ENCODE results near the gene CHERP. TPM values are rescaled to one million over a fixed set of nuclear protein-coding genes. Genes with fewer than 3 reads are reported as not detected.

The CHERP gene
- total and polyA plus RNA-seq, 2 experiments from 2014 or later: 7.8 to 38.7 TPM

DNA sequence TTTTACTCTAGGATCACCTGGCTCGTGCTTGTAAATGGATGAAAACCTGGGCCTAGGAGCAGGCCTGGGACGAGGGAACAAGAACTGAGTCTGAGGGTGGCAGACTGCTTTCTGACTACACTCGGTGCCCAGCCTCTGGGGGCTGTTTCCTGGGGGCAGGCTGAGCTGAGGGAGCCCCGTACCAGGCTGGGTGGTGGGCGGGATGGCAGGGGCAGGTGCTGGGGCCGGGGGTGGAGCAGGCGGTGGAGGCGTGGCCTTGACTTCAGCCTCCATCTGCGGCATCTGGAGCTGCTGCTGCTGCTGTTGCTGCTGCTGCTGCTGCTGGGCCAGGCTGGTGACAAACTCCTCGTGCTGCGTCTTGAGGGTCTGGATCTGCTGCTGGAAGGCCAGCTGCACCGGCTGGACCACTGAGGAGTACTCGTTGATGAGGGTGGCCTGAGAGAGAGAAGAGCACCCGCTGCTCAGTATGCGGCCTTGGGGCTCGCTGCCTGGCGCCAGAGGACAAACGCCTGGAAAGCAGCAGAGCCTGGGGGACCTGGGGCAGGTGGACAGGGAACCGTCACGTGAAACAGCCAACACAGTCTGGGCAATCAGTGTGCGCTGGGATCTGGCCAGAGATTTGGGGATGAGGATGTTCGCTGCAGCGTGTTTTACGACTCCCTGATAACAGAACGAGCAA is 12.6 kb downstream of the CHERP start:
- Histone ChIP-seq H3K27me3 (no peaks in the 10 kb centered on the region), H4K20me1 (ENCODE audit: insufficient read depth, poor library complexity, severe bottlenecking) (no peaks in the 10 kb centered on the region), H3K4me1 (ENCODE audit: insufficient read depth) (no peaks in the 10 kb centered on the region), H3K36me3 (replicated peaks; ENCODE audit: insufficient read depth, low read depth) (no peaks in the 10 kb centered on the region), H3K9me3 (ENCODE audit: low read depth) (no peaks in the 10 kb centered on the region), H3K4me3 (no peak overlapping the region), H3K9me2 (replicated peaks; ENCODE audit: insufficient read depth) (no peaks in the 10 kb centered on the region), H3K79me2 (no peaks in the 10 kb centered on the region), H2AFZ (no peak overlapping the region), H3K4me2 (no peak overlapping the region), H3K27ac (no peak overlapping the region)
- TF ChIP-seq EZH2 (IDR thresholded peaks at IDR 0.05; ENCODE audit: borderline replicate concordance) (no peak), EZH2phosphoT487 (IDR thresholded peaks at IDR 0.05; ENCODE audit: low read depth, severe bottlenecking, unreplicated experiment) (no peak)
- TF ChIP-seq, protein P1, sequence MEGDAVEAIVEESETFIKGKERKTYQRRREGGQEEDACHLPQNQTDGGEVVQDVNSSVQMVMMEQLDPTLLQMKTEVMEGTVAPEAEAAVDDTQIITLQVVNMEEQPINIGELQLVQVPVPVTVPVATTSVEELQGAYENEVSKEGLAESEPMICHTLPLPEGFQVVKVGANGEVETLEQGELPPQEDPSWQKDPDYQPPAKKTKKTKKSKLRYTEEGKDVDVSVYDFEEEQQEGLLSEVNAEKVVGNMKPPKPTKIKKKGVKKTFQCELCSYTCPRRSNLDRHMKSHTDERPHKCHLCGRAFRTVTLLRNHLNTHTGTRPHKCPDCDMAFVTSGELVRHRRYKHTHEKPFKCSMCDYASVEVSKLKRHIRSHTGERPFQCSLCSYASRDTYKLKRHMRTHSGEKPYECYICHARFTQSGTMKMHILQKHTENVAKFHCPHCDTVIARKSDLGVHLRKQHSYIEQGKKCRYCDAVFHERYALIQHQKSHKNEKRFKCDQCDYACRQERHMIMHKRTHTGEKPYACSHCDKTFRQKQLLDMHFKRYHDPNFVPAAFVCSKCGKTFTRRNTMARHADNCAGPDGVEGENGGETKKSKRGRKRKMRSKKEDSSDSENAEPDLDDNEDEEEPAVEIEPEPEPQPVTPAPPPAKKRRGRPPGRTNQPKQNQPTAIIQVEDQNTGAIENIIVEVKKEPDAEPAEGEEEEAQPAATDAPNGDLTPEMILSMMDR (IDR thresholded peaks at IDR 0.05; ENCODE audit: poor library complexity): no peak
- 95% methylated on average over 20 of the region's 25 CpGs for WGBS (ENCODE audit: low lambda C conversion rate, missing lambda C conversion rate)
- DNase-seq (ENCODE audit: low spot score): no peak

DNA sequence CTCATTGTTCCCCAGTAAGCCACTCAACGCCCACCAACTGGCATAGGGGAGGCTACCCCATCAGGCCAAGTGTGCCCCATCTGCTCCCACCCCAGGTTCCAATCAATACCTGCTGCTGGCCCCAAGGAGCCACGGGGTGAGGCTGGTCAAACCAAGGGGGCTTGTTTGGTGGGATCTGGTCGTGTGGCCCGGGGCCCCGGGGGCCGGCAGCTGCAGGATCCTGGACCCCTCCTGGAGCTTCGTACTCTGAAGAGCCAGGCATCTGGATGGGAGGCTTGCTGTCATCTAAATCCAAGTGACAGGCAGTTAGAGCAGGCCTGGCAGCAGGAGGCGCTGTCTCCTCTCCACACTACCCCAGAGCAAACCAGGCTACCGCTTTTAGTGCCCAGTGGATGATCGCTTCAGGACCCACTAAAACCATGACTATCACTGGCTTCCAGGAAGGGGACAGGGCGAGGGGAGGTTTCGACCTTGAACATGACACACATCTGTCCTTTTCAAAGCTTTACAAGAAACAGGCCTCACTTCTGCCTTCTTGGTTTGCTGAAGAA is 14.2 kb downstream of the CHERP start:
- no peak for TF ChIP-seq EZH2phosphoT487 (IDR thresholded peaks at IDR 0.05; ENCODE audit: low read depth, severe bottlenecking, unreplicated experiment)
- TF ChIP-seq, protein P1 (IDR thresholded peaks at IDR 0.05; ENCODE audit: poor library complexity): peak; percentile 28
- TF ChIP-seq EZH2 (IDR thresholded peaks at IDR 0.05; ENCODE audit: borderline replicate concordance): no peak
- 88% methylated on average over 11 of the region's 12 CpGs for WGBS (ENCODE audit: low lambda C conversion rate, missing lambda C conversion rate)
- H3K4me1 ChIP-seq (ENCODE audit: insufficient read depth): no peaks in the 10 kb centered on the region
- H3K4me2 ChIP-seq: no peak overlapping the region
- H4K20me1 ChIP-seq (ENCODE audit: insufficient read depth, poor library complexity, severe bottlenecking): no peaks in the 10 kb centered on the region
- no peak overlapping the region for H3K4me3 ChIP-seq
- H2AFZ ChIP-seq: no peak overlapping the region
- no peak overlapping the region for H3K27ac ChIP-seq
- DNase-seq (ENCODE audit: low spot score): no peak
- H3K79me2 ChIP-seq: no peaks in the 10 kb centered on the region
- H3K36me3 ChIP-seq (replicated peaks; ENCODE audit: insufficient read depth, low read depth): no peaks in the 10 kb centered on the region
- no peaks in the 10 kb centered on the region for H3K27me3 ChIP-seq
- H3K9me3 ChIP-seq (ENCODE audit: low read depth): no peaks in the 10 kb centered on the region
- H3K9me2 ChIP-seq (replicated peaks; ENCODE audit: insufficient read depth): no peaks in the 10 kb centered on the region

DNA sequence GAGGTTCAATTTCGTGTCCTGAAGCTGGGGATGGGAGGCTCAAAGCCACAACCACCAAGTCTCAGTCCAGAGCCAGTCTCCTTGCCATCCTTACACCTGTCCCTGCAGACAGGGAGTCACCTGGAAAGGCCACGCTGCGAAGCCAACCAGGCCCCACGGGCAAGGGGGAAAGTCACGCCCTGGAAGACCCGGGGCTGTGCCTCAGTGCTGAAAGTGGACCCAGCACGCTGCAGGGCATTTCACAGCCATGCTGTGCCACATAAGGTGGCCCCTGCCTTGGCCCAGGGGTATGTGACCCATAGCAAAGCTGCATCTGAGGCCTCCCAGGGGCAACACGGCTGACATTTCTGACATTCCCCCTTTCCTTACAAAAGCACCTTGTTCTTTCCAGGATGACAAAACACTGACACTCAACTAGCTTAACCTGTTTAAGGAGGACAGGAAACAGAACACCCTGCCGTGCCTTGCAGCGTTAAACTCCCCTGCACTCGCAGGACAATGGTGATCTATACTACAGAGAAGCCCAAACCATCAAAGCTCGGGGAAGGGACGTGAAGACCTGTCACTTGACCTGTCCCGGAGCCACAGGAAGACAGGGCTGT is 14.8 kb downstream of the CHERP start:
- TF ChIP-seq EZH2phosphoT487 (IDR thresholded peaks at IDR 0.05; ENCODE audit: low read depth, severe bottlenecking, unreplicated experiment) (no peak), EZH2 (IDR thresholded peaks at IDR 0.05; ENCODE audit: borderline replicate concordance) (no peak)
- TF ChIP-seq, protein P1 (IDR thresholded peaks at IDR 0.05; ENCODE audit: poor library complexity): no peak
- no peaks in the 10 kb centered on the region for H3K36me3 ChIP-seq (replicated peaks; ENCODE audit: insufficient read depth, low read depth)
- no peaks in the 10 kb centered on the region for H3K27me3 ChIP-seq
- H2AFZ ChIP-seq: no peak overlapping the region
- H3K4me1 ChIP-seq (ENCODE audit: insufficient read depth): no peaks in the 10 kb centered on the region
- H3K9me3 ChIP-seq (ENCODE audit: low read depth): no peaks in the 10 kb centered on the region
- no peaks in the 10 kb centered on the region for H3K9me2 ChIP-seq (replicated peaks; ENCODE audit: insufficient read depth)
- H4K20me1 ChIP-seq (ENCODE audit: insufficient read depth, poor library complexity, severe bottlenecking): no peaks in the 10 kb centered on the region
- no peak overlapping the region for H3K4me2 ChIP-seq
- WGBS (ENCODE audit: low lambda C conversion rate, missing lambda C conversion rate): 67% methylated on average over 14 of the region's 14 CpGs
- H3K4me3 ChIP-seq: no peak overlapping the region
- no peak for DNase-seq (ENCODE audit: low spot score)
- H3K27ac ChIP-seq: no peak overlapping the region
- H3K79me2 ChIP-seq: no peaks in the 10 kb centered on the region

All from hepatocyte (in vitro differentiated cells).